ENCODE data around the gene NUP210. TPM values are rescaled to one million over a fixed set of nuclear protein-coding genes. Genes with fewer than 3 reads are reported as not detected.

Gene NUP210
- total and polyA plus RNA-seq, 2 of the 13 experiments (the other 11 are each of a cell fraction or from before 2014, with no cell fraction given): 31.6 to 35.2 TPM

GRCh38 chr3:13333236-13333897 is 86.8 kb downstream of the NUP210 start (continued):
- TF ChIP-seq, protein P1, sequence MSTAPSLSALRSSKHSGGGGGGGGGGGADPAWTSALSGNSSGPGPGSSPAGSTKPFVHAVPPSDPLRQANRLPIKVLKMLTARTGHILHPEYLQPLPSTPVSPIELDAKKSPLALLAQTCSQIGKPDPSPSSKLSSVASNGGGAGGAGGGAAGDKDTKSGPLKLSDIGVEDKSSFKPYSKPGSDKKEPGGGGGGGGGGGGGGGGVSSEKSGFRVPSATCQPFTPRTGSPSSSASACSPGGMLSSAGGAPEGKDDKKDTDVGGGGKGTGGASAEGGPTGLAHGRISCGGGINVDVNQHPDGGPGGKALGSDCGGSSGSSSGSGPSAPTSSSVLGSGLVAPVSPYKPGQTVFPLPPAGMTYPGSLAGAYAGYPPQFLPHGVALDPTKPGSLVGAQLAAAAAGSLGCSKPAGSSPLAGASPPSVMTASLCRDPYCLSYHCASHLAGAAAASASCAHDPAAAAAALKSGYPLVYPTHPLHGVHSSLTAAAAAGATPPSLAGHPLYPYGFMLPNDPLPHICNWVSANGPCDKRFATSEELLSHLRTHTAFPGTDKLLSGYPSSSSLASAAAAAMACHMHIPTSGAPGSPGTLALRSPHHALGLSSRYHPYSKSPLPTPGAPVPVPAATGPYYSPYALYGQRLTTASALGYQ (CRISPR knock-in tag; IDR thresholded peaks at IDR 0.05): no peak
- TF ChIP-seq CENPX (CRISPR knock-in tag; IDR thresholded peaks at IDR 0.05): no peak
- TF ChIP-seq, protein P2, sequence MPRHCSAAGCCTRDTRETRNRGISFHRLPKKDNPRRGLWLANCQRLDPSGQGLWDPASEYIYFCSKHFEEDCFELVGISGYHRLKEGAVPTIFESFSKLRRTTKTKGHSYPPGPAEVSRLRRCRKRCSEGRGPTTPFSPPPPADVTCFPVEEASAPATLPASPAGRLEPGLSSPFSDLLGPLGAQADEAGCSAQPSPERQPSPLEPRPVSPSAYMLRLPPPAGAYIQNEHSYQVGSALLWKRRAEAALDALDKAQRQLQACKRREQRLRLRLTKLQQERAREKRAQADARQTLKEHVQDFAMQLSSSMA (CRISPR knock-in tag; IDR thresholded peaks at IDR 0.05): no peak
- TF ChIP-seq SKI (IDR thresholded peaks at IDR 0.05; ENCODE audit: partially characterized antibody): no peak
- TF ChIP-seq MAFK (conservative IDR thresholded peaks at IDR 0.05 in 1 of 2, IDR thresholded peaks at IDR 0.05 in 1 of 2; ENCODE audit: low read length in 2 of 2): no peak
- no peak for TF ChIP-seq KLF6 (CRISPR knock-in tag; IDR thresholded peaks at IDR 0.05)
- TF ChIP-seq ZFP1 (CRISPR knock-in tag; IDR thresholded peaks at IDR 0.05): no peak
- TF ChIP-seq ZNF747 (CRISPR knock-in tag; IDR thresholded peaks at IDR 0.05; ENCODE audit: borderline replicate concordance): no peak

- ATAC-seq: no peak
- no peaks in the 10 kb centered on the region for H3K4me1 ChIP-seq (ENCODE audit: insufficient read depth, low read length)
- H3K27me3 ChIP-seq (ENCODE audit: control insufficient read depth in 1 of 2, insufficient read depth in 2 of 2, low read length in 2 of 2): no peaks in the 10 kb centered on the region
- no peak overlapping the region for H3K9ac ChIP-seq (ENCODE audit: insufficient read depth, low read depth, low read length)
- H3K27ac ChIP-seq (ENCODE audit: extremely low read length, insufficient read depth, low read length): no peak overlapping the region
- no peaks in the 10 kb centered on the region for H3K79me2 ChIP-seq (ENCODE audit: insufficient read depth, low read length)
- no peak for FAIRE-seq
- intact Hi-C loops (cut with micrococcal nuclease; ENCODE audit: unreplicated experiment) (no loop called here), in situ Hi-C loops (cut with HindIII; ENCODE audit: extremely low pct_ligation_motif_present, low pct_unique_long_range_greater_than_20kb) (no loop called here)
- no peak overlapping the region for H2AFZ ChIP-seq (ENCODE audit: low read length)
- no peaks in the 10 kb centered on the region for H4K20me1 ChIP-seq (ENCODE audit: insufficient read depth, low read length)
- peaks cover 31 to 89% of the 10 kb centered on the region in 2 experiments for H3K36me3 ChIP-seq (replicated peaks in 1 of 2; ENCODE audit: control insufficient read depth in 1 of 2, insufficient read depth in 2 of 2, low read length in 2 of 2)
- DNase-seq (ENCODE audit: low spot score): no peak
- POLR2A ChIA-PET: no interaction called here
- no TSS peak for BruUV-seq (replicated peaks)
- CTCF ChIA-PET (ENCODE audit: low intra/inter-chr PET ratio, low total read pairs): no interaction called here
- H3K9me3 ChIP-seq (ENCODE audit: low read length): no peaks in the 10 kb centered on the region
- H3K4me3 ChIP-seq (replicated peaks in 1 of 3; ENCODE audit: insufficient read depth in 1 of 3, low read depth in 2 of 3, low read length in 3 of 3): no peak overlapping the region
- WGBS (ENCODE audit: low lambda C conversion rate): 100% methylated on average over 3 of the region's 6 CpGs
- no peak overlapping the region for H3K4me2 ChIP-seq (ENCODE audit: low read depth, low read length)
- TF ChIP-seq PTBP1 (IDR thresholded peaks at IDR 0.05; ENCODE audit: low read depth, low read length, poor library complexity, severe bottlenecking) (no peak), NCOR1 (IDR thresholded peaks at IDR 0.05; ENCODE audit: borderline replicate concordance, low read length) (no peak), ZNF816 (CRISPR knock-in tag; IDR thresholded peaks at IDR 0.05; ENCODE audit: borderline replicate concordance) (no peak), JUNB (CRISPR knock-in tag; IDR thresholded peaks at IDR 0.05; ENCODE audit: borderline replicate concordance) (no peak), NR2F6 (IDR thresholded peaks at IDR 0.05) (no peak), NR2F6 (CRISPR knock-in tag; IDR thresholded peaks at IDR 0.05) (no peak)
- TF ChIP-seq, protein P3, sequence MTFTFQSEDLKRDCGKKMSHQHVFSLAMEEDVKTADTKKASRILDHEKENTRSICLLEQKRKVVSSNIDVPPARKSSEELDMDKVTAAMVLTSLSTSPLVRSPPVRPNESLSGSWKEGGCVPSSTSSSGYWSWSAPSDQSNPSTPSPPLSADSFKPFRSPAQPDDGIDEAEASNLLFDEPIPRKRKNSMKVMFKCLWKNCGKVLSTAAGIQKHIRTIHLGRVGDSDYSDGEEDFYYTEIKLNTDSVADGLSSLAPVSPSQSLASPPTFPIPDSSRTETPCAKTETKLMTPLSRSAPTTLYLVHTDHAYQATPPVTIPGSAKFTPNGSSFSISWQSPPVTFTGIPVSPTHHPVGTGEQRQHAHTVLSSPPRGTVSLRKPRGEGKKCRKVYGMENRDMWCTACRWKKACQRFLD (CRISPR knock-in tag; IDR thresholded peaks at IDR 0.05; ENCODE audit: borderline replicate concordance): no peak
- TF ChIP-seq, protein P4, sequence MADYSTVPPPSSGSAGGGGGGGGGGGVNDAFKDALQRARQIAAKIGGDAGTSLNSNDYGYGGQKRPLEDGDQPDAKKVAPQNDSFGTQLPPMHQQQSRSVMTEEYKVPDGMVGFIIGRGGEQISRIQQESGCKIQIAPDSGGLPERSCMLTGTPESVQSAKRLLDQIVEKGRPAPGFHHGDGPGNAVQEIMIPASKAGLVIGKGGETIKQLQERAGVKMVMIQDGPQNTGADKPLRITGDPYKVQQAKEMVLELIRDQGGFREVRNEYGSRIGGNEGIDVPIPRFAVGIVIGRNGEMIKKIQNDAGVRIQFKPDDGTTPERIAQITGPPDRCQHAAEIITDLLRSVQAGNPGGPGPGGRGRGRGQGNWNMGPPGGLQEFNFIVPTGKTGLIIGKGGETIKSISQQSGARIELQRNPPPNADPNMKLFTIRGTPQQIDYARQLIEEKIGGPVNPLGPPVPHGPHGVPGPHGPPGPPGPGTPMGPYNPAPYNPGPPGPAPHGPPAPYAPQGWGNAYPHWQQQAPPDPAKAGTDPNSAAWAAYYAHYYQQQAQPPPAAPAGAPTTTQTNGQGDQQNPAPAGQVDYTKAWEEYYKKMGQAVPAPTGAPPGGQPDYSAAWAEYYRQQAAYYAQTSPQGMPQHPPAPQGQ (CRISPR knock-in tag; IDR thresholded peaks at IDR 0.05; ENCODE audit: borderline replicate concordance): no peak
- TF ChIP-seq, protein P5, sequence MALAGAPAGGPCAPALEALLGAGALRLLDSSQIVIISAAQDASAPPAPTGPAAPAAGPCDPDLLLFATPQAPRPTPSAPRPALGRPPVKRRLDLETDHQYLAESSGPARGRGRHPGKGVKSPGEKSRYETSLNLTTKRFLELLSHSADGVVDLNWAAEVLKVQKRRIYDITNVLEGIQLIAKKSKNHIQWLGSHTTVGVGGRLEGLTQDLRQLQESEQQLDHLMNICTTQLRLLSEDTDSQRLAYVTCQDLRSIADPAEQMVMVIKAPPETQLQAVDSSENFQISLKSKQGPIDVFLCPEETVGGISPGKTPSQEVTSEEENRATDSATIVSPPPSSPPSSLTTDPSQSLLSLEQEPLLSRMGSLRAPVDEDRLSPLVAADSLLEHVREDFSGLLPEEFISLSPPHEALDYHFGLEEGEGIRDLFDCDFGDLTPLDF (CRISPR knock-in tag; IDR thresholded peaks at IDR 0.05): no peak
These were observed 87.4 kb downstream of the NUP210 start for GRCh38 chr3:13332740-13333139.

All from HepG2 (cell line).